ENCODE results near the gene MEX3D.

Gene MEX3D

DNA sequence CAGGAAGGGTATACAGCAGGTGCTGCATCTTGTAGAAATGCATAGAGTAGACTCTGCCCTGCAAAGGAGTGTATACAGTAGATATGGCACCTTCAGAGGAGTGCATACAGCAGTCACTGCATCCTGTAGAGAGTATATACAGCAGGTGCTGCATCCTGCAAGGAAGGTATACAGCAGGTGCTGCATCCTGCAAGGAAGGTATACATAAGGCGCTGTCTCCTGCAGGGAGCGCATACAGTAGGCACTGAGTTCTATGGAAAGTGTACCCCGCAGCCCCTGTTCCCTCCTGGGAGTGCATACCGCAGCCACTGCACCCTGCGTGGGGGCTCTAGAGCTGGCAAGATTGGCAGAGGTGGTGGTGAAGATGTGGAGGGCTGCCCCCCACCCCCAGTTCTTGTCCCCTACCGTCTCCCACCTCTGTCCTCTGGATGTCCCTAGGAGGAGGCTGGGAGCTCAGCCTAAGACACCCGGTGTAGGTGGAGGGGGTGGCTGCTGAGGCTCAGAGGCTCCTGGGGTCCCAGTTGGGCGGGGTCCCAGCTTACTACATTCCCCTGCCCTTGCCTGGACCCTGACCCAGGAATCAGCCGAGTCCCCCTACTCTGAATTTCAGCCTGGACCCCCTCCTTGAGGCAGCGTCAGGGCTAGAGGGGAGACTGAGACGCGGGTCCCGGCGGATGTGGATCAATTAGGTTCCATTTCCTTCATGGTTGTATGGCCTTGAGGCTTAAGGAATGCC, 53.0 kb downstream of the MEX3D start:
- DNase-seq: no peak

DNA sequence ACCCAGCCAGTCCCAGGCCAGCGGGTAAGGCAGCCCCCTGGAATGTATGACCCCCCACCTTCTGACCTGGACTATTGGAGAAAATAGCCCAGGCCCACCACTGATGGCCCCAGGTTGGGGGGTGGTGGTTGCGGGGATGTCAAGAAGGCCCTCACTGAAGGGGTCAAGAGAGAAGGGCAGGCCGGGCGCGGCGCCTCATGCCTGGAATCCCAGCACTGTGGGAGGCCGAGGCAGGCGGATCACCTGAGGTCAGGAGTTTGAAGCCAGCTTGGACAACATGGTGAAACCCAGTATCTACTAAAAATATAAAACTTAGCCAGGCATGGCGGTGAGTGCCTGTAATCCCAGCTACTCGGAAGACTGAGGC, 53.8 kb downstream of the MEX3D start:
- DNase-seq: no peak

DNA sequence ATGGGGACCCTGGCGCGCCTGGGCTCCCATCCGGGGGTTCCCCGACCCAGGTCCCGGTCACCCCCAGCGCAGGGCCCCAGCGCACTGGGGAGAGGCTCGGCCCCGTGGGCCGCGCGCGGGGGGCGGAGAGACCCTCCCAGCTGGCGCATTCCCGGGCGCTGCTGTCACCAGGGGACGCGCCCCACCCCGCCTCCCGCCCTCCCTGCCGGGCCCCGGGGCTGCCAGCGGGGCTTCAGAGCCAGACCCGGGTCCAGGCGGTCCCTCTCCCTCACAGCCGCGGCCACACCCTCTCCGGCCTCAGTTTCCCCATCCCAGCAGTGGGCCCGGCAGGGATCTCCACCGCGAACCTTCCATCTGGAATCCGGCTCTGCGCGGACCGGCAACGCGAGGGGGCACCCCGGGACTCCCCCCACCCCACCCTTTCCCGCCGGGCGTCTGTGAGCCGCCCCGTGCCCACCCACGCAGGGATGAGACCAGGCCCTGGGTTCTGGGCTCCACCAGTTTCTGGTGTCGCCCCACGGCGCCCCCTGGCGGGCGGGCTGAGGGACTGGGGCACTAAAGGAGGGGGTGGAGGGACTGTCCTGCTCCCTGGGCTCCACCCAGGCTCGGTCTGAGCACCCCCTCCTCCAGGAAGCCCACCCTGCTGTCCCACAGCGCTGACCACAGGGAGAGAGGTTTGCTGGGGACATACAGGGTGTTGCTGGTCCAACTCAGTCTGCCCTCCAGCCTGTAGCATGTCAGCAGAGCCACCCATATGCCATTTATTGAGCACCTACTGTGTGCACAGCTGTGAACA, 54.4 kb downstream of the MEX3D start:
- peak; percentile 54 to 67 for DNase-seq

DNA sequence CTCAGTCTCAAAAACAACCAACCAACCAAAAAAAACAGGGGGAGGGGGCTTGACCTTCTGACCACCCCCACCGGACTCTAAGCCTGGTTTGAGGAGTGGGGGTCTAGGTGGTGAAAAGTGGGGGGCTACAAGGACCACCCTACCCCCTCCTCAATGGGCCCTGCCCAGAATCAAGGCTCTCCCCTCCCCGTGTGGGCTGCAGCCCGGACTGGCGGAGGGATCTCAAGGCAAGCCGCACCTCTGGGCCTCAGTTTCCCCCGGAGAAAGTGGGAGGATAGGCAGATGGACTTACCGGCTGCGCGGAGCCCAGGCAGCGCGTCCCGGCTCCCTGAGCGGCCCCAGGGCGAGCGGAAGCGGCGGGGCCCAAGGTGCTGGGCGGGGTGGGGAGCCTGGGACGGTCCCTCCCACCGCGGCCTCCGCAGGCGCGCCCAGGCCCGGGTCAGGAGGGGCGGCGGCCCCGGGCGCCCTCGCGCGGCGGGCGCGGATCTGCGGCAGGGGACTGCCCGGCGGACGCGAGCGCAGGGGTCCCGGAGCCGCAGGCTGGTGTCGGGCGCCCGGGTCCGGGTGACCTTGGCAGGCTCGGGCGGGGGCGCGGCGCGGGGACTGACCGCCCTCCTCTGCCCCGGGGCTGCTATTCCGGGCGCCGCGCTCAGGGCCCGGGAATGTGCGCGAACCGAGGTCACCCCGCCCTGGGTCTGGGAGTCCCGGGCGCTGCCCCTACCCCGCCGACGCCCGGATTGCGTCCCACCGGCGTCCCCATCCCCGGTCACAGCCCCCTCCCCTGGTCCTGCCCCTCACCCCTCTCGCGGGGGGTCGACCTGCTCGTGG, 55.2 kb downstream of the MEX3D start, which contains the start of gene ADAMTSL5:
Gene ADAMTSL5 (minus strand): TSS at position 349 of the 828 bp plus-strand sequence. CDS start 2,076 bp downstream, outside the sequence.
- DNase-seq: peak; percentile 35 to 51

DNA sequence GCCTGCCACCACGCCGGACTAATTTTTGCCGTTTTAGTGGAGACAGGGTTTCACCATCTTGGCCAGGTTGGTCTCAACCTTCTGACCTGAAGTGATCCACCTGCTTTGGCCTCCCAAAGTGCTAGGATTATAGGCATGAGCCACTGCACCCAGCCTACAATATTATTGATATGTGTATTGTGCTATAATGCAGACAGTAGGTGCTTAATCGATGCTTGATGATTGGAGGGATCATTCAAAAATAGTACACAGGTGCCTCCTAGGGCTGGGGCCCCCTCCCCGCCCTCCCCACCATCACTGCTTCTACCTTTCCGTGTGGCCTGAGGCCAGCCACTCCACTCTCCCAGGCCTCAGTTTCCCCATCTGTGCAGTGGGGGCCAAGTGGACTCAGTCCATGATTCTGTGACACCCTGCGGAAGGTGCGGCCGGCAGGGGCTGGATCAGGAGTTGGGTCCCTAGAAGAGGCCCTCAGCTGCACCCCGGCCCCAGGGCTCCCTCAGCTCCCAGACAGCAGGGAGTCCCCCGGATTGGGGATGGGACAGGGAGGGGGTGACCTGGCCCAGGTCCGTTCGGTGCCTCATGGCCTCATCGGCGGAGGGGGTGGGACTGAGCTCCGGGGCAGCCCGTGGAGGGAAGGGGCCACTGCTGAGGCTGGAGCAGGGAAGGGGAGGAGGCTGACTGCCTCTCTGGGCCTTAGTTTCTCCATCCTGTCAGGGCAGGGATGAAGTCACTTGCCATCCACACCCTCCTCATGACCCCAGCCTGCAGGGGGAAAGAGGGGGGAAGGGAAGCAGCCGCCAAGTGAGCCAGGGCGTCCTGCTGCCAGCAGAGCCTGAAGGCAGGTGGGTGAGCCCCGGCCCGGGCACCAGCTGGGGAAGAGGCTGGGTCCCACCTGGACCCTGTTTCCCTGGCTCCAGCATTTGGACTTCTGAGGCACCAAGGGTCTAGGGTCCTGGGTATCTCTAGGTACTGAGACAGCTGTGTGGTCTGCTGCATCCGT, 56.5 kb downstream of the MEX3D start:
- no peak for DNase-seq

DNA sequence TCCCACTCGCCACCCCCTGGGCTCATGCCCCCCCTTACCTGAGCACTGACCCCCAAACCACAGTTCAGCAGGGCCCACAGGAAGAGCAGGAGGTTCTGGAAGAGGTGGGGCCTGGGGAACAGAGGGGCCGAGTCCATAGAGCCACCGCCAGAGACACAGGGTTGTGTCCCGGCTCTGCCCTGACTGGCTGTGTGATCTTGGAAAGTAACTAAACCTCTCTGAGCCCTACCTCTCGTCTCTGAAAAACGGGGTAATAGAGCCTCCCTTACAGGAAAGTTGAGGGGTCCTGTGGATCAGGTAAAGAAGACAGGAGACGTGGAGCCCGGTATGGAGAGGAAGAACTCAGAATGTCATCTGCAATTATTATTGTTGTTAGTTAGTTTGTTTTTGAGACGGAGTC, 57.3 kb downstream of the MEX3D start:
- DNase-seq: no peak

DNA sequence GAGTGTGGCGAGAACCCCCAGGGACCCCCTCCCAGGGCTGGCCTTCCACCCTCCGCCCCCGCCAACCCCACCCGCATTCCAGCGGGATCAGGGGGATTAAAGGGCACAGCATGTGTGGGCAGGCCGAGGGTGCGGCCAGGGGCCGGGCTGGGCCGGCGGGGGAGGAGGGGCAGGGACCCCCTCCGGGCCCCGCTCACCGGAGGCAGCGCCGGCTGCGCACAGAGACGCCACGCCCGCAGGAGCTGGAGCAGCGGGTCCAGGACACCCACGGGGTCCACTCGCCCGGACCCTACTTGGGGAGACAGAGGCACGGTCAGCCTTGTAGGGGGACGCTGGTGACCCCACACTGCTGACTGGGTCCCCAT, 57.7 kb downstream of the MEX3D start:
- DNase-seq: no peak

DNA sequence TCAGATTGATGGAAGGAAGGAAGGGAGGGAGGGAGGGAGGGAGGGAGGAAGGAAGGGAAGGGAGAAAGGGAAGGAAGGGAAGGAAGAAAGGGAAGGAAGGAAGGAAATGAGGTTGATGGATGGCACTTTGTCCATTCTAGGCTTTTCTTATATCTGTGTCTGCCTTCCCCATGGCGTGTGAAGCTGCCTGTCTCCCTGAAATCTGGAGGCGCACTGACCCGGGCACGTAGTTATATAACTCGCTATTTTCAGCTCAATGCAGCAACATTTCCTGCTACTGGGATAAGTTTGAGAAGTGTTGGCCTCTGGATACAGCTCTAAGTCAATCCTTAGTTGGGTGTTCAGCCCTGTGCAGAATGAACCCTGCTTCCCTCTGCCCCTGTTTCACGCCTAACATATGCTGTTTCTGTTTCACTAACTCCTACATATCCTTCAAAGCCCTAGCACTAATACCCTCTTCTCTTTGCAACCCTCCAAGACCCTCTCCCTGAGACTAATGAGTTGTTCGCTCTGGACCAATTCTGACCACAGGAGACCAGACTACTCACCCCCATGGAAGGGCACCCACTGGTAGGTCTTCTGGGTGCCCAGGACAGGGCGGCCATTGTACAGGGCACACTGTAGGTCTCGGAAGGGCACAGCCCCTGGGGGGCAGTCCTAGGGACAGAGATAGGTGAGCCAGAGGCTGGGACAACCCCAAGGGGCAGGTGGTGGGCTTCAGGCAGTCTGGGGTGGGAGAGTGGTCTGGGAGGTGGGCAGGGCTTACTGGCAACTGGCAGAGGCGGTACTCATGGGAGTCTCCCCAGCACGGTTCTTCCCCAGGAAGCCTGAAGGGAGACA, 58.3 kb downstream of the MEX3D start:
- no peak for DNase-seq

DNA sequence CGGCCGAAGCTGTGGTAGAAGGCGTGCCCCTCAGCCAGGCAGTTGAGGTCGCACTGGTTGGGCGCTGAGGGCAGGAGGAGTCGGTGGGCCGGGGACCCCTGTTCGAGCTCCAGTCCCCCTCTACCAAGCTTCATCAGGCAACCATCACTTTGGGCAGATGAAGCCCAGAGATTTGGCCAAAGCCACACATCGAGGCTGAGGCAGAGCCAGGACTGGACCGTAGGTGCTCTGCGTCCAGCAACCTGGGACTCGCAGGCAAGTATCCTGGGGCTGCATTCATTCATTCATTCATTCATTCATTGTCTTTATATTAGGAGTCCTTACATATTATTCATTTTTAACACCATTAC, 59.6 kb downstream of the MEX3D start:
- no peak for DNase-seq

DNA sequence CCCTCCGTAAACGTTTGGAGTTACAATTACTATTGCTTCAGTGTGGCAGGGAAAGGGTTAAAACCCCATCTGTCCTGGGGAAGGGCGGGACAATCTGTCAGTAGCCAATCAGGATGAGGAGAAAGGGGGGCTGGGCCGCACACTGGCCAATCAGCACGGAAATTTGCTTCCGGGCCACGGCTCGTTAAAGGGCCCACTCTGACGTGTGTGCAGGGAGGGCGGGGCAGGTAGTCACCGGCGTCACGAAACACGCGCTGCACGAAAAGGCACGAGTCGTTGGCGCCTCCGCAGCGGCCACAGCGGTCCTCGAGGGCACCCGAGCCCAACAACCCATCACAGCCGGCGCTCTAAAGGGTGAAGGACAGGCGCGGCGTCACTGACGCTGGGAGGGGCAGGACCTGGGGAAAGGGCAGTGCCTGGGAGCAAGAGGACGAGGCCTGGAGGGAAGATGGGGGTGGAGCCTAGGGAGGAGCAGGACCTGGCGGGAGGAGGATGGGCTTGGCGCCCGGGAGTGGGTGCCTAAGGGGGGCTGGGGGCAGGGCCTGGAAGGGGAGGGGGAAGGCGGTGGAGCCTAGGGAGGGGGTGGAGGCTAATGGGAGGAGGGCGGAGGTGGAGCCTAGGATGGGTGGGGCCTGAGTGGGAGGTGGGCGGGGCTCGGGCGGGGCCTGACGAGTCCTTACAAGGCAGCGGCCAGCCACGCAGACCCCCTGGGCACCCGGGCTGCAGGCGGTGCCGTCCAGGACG, 60.2 kb downstream of the MEX3D start:
- DNase-seq: peak; percentile 78 to 92

DNA sequence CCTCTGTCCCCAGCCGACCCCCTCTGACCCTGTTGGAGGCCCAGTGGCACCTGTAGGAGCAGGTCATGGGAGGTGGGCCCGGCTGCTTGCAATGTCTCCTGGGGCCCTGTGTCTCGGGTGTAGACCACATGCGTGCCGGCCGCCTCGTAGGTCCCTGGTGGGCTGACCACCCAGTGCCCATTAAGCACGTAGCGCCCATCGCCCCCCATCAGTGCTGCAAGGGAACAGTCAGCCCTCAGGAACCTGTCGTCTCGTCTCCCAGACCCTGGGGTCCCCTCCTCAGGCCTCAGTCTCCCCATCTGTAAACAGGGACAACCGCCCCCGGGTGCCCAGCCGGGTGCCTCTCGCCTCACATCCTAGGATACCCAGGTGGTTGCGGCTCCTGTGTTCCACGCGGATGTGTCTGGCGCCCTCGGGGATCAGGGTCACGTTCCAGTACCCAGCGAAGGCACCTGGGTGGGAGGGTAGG, 60.9 kb downstream of the MEX3D start:
- no peak for DNase-seq

DNA sequence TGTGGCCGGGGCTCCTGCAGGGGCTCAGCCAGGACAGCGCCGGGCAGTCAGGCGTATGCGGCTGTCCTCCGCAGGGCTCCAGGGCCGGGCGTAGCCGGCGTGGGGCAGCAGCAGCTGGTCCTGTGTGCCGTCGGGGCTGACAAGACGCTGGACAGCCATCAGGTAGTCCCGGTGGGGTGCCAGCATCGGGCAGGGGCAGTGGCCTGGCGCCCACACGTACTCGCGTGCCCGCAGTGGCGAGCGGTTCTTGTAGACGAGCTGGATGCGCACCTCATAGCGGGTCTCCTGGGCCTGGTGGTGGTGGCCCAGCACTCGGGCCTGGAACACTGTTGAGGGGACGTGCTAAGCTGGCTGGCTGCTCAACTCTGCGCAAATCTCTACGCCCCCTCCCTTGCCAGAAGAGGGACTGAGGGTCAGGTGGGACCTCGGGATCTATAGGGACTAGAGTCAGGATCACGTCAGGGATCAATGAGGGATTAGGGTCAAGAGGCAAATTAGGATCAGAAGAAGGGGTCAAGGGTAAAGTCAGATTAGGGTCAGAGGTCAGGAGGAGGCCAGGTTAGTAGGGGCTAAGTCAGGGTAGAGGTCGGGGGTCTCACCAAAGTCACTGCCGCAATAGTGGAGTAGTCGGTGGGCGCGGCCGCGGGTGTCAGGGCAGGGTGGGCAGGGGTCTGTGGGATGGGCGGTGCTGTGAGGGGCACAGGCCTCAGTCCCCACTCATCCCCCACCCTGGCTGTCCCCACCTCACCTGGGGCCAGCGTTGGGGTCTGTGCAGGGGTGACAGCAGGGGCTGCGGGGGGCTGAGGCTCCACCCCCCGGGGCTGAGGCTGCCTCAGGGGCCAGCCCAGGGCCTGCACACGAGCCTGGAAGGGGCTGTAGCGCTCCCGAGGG, 61.9 kb downstream of the MEX3D start:
- no peak for DNase-seq

DNA sequence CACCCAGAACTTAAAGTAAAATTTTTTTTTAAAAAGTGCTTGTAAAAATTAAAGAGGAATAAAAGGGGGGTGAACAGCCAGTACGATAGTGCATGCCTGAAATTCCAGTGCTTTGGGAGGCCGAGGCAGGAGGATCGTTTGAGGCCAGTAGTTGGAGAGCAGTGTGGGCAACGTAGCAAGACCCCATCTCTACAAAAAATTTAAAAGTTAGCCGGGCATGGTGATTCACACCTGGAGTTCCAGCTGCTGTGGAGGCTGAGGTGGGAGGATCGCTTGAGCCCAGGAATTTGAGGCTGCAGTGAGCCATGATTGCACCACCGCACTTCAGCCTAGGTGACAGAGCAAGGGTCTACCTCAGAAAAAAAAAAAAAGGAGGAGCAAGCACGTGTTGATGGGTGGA, 63.1 kb downstream of the MEX3D start:
- no peak for DNase-seq

Data from inflammatory macrophage treated with lipopolysaccharide for 1 hour (primary cell).